ENCODE results near the gene USP33. TPM values are rescaled to one million over a fixed set of nuclear protein-coding genes. Genes with fewer than 3 reads are reported as not detected.

The USP33 gene
- total RNA-seq, 2 experiments from 2014 or later: 47.8 to 67.0 TPM

DNA sequence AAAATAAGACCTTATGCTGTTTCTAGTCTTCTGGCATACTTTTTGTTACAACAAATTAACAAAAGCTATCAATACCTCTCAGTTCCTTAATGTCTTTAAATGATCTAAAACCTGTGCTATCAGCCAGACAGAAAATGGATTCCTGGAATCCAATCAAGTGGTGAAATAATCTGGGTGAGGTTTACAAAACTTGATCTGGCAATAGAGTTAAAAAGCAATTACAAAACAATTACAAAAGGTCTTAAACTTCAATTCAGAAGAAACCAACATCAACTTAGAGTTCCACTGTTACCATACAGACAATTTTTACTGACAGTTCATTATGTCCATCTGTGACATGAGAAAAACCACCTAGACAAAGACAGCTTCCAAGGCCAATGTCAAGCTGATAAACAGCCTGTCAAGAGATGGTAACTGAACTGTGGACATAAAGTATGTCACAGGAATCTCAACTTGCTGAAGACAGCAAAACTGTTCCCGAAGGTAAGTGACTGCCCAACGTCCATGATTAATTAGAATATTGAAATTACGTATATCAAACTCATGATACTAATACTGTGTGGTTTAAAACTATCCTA lies 94.6 kb downstream of the USP33 start:
- Histone ChIP-seq H2AFZ (ENCODE audit: low read length) (no peak overlapping the region), H4K20me1 (ENCODE audit: insufficient read depth, low read length) (0 out of 2 replicates have a peak, but pooled peaks cover 6% of the 10 kb centered on the region), H3K9me3 (ENCODE audit: low read length) (no peaks in the 10 kb centered on the region), H3K4me2 (ENCODE audit: low read length) (no peak overlapping the region), H3K4me3 (ENCODE audit: low read depth, low read length, poor library complexity, severe bottlenecking) (no peak overlapping the region), H3K79me2 (ENCODE audit: insufficient read depth, low read depth, low read length) (peaks cover 99% of the 10 kb centered on the region), H3K9me2 (ENCODE audit: insufficient read depth, low read length) (no peaks in the 10 kb centered on the region), H3K4me1 (ENCODE audit: insufficient read depth, low read length, poor library complexity, severe bottlenecking) (peaks cover 9% of the 10 kb centered on the region), H3K27ac (ENCODE audit: low read depth, low read length, poor library complexity, severe bottlenecking) (no peak overlapping the region), H3K36me3 (ENCODE audit: insufficient read depth, low read length) (peaks cover 9% of the 10 kb centered on the region)
- CTCF ChIA-PET (ENCODE audit: unreplicated experiment): no interaction called here
- no peak for DNase-seq (ENCODE audit: low spot score)
- intact Hi-C loops (cut with micrococcal nuclease; ENCODE audit: unreplicated experiment): no loop called here
- POLR2A ChIA-PET: interaction anchor here (0.5 to 1.4 kb wide), 3 partner anchors 15 to 161 kb away, joined by 3 to 5 read pairs (median 4); no protein-coding TSS in a partner anchor
- BruUV-seq (replicated peaks): no TSS peak
- TF ChIP-seq, protein P1, sequence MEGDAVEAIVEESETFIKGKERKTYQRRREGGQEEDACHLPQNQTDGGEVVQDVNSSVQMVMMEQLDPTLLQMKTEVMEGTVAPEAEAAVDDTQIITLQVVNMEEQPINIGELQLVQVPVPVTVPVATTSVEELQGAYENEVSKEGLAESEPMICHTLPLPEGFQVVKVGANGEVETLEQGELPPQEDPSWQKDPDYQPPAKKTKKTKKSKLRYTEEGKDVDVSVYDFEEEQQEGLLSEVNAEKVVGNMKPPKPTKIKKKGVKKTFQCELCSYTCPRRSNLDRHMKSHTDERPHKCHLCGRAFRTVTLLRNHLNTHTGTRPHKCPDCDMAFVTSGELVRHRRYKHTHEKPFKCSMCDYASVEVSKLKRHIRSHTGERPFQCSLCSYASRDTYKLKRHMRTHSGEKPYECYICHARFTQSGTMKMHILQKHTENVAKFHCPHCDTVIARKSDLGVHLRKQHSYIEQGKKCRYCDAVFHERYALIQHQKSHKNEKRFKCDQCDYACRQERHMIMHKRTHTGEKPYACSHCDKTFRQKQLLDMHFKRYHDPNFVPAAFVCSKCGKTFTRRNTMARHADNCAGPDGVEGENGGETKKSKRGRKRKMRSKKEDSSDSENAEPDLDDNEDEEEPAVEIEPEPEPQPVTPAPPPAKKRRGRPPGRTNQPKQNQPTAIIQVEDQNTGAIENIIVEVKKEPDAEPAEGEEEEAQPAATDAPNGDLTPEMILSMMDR (conservative IDR thresholded peaks at IDR 0.05; ENCODE audit: low read length): no peak
- no peak for TF ChIP-seq EZH2phosphoT487 (IDR thresholded peaks at IDR 0.05; ENCODE audit: borderline replicate concordance, low read depth, low read length)

DNA sequence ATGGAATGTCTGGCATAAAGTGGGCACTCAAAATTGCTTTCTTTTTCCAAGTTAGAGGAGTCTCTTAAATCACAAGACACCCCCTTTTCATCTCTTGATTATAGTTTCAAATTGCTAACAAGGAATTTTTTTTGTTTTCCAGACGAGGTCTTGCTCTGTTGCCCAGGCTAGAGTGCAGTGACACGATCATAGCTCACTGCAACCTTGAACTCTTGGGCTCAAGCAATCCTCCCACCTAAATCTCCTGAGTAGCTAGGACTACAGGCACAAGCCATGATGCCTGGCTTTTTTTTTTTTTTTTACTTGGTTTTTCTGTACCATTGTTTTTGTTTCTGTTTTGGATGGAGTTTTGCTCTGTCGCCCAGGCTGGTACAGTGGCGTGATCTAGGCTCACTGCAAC lies 98.0 kb downstream of the USP33 start:
- Histone ChIP-seq H3K79me2 (ENCODE audit: insufficient read depth, low read depth, low read length) (peaks cover 99% of the 10 kb centered on the region), H3K27ac (ENCODE audit: low read depth, low read length, poor library complexity, severe bottlenecking) (no peak overlapping the region), H3K9me2 (ENCODE audit: insufficient read depth, low read length) (no peaks in the 10 kb centered on the region), H4K20me1 (ENCODE audit: insufficient read depth, low read length) (0 out of 2 replicates have a peak, but pooled peaks cover 2% of the 10 kb centered on the region), H3K4me1 (ENCODE audit: insufficient read depth, low read length, poor library complexity, severe bottlenecking) (no peaks in the 10 kb centered on the region), H3K4me3 (ENCODE audit: low read depth, low read length, poor library complexity, severe bottlenecking) (no peak overlapping the region), H3K36me3 (ENCODE audit: insufficient read depth, low read length) (peaks cover 15% of the 10 kb centered on the region), H3K4me2 (ENCODE audit: low read length) (no peak overlapping the region), H2AFZ (ENCODE audit: low read length) (no peak overlapping the region), H3K9me3 (ENCODE audit: low read length) (no peaks in the 10 kb centered on the region)
- no peak for DNase-seq (ENCODE audit: low spot score)
- intact Hi-C loops (cut with micrococcal nuclease; ENCODE audit: unreplicated experiment): no loop called here
- no TSS peak for BruUV-seq (replicated peaks)
- ChIA-PET POLR2A (interaction anchor here (0.6 to 0.8 kb wide), 2 partner anchors 22 to 69 kb away, joined by 3 to 4 read pairs; no protein-coding TSS in a partner anchor), CTCF (ENCODE audit: unreplicated experiment) (no interaction called here)
- no peak for TF ChIP-seq EZH2phosphoT487 (IDR thresholded peaks at IDR 0.05; ENCODE audit: borderline replicate concordance, low read depth, low read length)
- TF ChIP-seq, protein P1 (conservative IDR thresholded peaks at IDR 0.05; ENCODE audit: low read length): no peak

DNA sequence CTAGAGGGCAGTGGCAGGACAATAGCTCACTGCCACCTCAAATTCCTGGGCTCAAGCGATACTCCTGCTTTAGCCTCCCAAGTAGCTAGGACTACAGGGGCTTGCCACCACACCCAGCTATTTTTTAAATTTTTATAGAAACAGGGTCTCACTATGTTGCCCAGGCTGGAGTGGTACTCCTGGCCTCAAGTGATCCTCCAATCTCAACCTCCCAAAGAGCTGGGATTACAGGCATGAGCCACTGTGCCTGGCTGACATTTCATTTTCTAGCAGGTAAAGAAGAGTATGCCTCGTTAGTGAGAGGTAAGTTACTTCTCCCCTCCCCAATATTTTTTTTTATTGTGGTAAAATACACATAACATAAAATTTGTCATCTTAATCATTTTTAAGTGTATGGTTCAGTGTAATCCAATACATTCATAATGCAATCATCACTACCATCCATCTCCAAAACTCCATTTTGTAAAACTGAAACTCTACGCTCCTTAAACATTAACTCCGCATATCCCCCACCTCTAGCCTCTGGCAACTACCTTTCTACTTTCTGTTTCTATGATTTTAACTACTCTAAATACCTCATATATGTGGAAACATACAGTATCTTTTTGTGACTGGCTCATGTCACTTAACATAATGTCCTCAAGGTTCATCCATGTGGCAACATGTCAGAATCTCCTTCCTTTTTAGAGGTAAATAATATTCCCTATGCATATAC lies 99.6 kb downstream of the USP33 start:
- Histone ChIP-seq H2AFZ (ENCODE audit: low read length) (no peak overlapping the region), H3K9me2 (ENCODE audit: insufficient read depth, low read length) (no peaks in the 10 kb centered on the region), H3K27ac (ENCODE audit: low read depth, low read length, poor library complexity, severe bottlenecking) (no peak overlapping the region), H3K4me2 (ENCODE audit: low read length) (no peak overlapping the region), H3K79me2 (ENCODE audit: insufficient read depth, low read depth, low read length) (peaks cover 99% of the 10 kb centered on the region), H3K4me3 (ENCODE audit: low read depth, low read length, poor library complexity, severe bottlenecking) (no peak overlapping the region), H4K20me1 (ENCODE audit: insufficient read depth, low read length) (no peaks in the 10 kb centered on the region), H3K36me3 (ENCODE audit: insufficient read depth, low read length) (peaks cover 18% of the 10 kb centered on the region), H3K9me3 (ENCODE audit: low read length) (no peaks in the 10 kb centered on the region), H3K4me1 (ENCODE audit: insufficient read depth, low read length, poor library complexity, severe bottlenecking) (no peaks in the 10 kb centered on the region)
- intact Hi-C loops (cut with micrococcal nuclease; ENCODE audit: unreplicated experiment): no loop called here
- CTCF ChIA-PET (ENCODE audit: unreplicated experiment): no interaction called here
- TF ChIP-seq, protein P1 (conservative IDR thresholded peaks at IDR 0.05; ENCODE audit: low read length): no peak
- TF ChIP-seq EZH2phosphoT487 (IDR thresholded peaks at IDR 0.05; ENCODE audit: borderline replicate concordance, low read depth, low read length): no peak
- no peak for DNase-seq (ENCODE audit: low spot score)
- POLR2A ChIA-PET: interaction anchor here (0.6 to 2.1 kb wide), 9 partner anchors 8 to 1063 kb away, joined by 3 to 9 read pairs (median 5); partner anchors contain the start of gene DNAJB4
- BruUV-seq (replicated peaks): no TSS peak

Measured in OCI-LY7 (cell line).